Peyer's patch (tissue), 4 donors: Measurements from ENCODE around the gene SNAP25.

Source experiments
- POLR2A ChIP-seq, 2 donors: fragments of 450-650 bp; IDR thresholded peaks; one replicate each; pipeline ENCODE4 v1.5.1; 2017; ENCODE audit warnings: antibody characterized with exemption in 2 of 2, mild to moderate bottlenecking in 2 of 2, moderate library complexity in 2 of 2
- TF ChIP-seq, protein P1 (sequence below), 6 experiments: fragments of 450-650 bp in 4 of 6; fragments of 200-600 bp in 2 of 6; sonication (generic) in 1 of 6; IDR thresholded peaks; one replicate each; pipeline ENCODE4 v1.5.1; 2017 to 2019; ENCODE audit warnings: antibody characterized with exemption in 6 of 6, mild to moderate bottlenecking in 3 of 6, moderate library complexity in 1 of 6

DNA sequence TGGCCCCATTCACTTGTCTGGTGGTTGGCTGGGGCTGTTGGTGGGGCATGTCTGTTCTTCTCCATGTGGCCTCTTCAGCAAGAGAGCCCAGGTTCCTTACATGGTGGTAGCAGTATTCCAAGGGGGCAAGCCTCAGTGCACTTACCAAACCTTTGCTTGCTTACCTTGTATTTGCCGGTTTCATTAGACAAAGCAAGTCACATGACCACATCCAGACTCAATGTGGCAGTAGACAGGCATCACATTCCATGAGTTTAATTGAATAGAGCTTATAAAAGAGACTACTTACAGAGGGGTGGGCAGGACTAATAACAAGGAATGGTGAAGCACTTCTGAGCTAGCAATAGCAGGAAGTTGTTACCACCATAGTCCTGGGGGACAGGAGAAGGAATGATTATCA lies 78.6 kb downstream of the SNAP25 start:
- TF ChIP-seq, protein P1, sequence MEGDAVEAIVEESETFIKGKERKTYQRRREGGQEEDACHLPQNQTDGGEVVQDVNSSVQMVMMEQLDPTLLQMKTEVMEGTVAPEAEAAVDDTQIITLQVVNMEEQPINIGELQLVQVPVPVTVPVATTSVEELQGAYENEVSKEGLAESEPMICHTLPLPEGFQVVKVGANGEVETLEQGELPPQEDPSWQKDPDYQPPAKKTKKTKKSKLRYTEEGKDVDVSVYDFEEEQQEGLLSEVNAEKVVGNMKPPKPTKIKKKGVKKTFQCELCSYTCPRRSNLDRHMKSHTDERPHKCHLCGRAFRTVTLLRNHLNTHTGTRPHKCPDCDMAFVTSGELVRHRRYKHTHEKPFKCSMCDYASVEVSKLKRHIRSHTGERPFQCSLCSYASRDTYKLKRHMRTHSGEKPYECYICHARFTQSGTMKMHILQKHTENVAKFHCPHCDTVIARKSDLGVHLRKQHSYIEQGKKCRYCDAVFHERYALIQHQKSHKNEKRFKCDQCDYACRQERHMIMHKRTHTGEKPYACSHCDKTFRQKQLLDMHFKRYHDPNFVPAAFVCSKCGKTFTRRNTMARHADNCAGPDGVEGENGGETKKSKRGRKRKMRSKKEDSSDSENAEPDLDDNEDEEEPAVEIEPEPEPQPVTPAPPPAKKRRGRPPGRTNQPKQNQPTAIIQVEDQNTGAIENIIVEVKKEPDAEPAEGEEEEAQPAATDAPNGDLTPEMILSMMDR (IDR thresholded peaks at IDR 0.05), result no peak
- no peak for TF ChIP-seq POLR2A (IDR thresholded peaks at IDR 0.05)
